GM18520 (cell line): ENCODE results near the gene CPZ.

Source experiments
- ATAC-seq: cut with Tn5 transposase; IDR thresholded peaks from one replicate; pipeline ENCODE4 v1.9.1; 2021; ENCODE audit not compliant: unreplicated experiment

The CPZ gene

DNA sequence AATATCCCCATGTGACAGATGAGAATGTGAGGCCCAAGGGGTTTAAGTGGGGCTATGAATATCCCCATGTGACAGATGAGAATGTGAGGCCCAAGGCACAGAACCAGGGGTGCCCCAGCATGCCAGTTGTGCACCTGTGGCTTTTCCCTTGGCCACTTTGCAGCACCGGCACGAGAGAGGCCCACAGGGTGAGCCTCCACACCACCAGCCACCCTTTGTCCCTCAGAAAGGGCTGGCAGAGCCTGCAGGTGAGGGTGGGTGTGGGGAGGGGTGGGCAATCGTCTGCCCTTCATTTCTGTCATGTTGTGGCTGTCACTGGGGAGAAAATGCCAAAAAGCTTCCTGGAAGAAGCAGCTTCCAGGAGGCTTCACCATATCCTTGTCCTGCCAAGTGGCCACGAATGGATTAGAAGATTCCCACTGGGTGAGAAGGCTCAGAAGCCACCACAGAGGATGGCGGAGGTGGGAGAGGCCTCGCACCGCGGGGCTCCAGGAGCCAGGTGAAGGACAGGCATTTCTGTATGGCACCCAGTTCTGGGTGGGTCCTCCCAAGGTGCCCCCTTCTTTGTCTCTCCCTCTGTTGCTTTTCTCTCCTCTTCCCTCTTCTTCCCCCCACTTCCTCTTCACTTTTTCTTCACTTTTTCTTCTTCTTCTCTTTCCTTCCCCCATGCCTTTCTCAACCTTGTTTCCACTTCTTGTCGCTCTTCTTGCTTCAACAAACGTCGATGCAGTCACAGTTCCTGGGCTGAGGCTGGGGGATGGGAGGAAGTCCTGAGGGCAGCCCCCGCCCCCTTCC lies 12.8 kb upstream of the CPZ start:
- ATAC-seq: no peak

DNA sequence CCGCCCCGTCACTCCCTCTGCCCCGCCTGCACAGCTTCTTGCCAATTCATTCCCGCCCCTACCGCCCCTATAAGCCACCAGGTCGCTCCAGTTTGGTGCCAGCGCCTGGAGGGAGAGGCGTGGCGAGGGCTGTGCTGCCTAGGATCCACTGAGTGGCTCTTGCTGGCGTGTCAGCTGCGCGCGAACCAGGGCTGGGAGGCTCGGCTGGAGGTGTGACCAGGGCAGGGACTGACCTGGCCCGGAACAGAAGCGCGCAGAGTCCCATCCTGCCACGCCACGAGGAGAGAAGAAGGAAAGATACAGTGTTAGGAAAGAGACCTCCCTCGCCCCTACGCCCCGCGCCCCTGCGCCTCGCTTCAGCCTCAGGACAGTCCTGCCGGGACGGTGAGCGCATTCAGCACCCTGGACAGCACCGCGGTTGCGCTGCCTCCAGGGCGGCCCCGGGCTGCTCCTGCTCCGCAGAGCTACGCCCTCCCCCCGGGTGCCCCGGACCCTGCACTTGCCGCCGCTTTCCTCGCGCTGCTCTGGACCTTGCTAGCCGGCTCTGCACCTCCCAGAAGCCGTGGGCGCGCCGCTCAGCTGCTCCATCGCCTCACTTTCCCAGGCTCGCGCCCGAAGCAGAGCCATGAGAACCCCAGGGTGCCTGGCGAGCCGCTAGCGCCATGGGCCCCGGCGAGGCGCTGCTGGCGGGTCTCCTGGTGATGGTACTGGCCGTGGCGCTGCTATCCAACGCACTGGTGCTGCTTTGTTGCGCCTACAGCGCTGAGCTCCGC lies 12.1 kb upstream of the CPZ start, which contains the start of gene GPR78:
Gene GPR78 (plus strand): TSS at position 72 of the 773 bp plus-strand sequence. CDS start 591 bp downstream, at position 663.
- ATAC-seq: no peak

DNA sequence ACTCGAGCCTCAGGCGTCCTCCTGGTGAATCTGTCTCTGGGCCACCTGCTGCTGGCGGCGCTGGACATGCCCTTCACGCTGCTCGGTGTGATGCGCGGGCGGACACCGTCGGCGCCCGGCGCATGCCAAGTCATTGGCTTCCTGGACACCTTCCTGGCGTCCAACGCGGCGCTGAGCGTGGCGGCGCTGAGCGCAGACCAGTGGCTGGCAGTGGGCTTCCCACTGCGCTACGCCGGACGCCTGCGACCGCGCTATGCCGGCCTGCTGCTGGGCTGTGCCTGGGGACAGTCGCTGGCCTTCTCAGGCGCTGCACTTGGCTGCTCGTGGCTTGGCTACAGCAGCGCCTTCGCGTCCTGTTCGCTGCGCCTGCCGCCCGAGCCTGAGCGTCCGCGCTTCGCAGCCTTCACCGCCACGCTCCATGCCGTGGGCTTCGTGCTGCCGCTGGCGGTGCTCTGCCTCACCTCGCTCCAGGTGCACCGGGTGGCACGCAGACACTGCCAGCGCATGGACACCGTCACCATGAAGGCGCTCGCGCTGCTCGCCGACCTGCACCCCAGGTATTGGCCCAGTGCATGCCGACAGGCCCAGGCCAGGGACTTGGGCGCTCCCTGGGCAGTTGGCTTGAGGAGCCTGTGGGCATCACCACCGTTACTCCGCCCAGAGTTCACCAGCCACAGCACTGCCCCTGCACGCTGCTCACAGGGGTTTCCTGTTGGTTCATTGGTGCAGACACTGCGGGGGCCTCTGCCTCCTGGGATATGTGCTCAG lies 11.3 kb upstream of the CPZ start:
- no peak for ATAC-seq

DNA sequence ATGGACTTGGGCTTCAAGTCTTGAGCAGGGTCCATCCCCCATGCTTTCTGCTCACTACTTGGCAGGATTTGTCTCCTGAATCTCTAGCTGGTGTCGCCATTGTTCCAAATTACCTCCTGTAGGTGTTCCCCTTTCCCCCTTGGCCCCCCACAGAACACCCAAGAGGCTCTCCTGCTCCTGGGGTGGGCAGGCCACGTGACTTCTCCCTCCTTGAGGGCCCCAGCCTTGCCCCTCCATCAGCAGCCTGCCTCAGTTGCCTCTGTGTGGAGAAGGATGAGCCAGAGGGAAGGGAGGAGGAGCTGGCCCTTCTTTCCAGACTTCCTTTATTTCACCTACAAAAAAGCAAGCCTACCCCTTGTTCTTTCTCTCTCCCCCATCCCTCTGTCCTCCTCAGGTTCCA lies 10.5 kb upstream of the CPZ start:
- no peak for ATAC-seq

DNA sequence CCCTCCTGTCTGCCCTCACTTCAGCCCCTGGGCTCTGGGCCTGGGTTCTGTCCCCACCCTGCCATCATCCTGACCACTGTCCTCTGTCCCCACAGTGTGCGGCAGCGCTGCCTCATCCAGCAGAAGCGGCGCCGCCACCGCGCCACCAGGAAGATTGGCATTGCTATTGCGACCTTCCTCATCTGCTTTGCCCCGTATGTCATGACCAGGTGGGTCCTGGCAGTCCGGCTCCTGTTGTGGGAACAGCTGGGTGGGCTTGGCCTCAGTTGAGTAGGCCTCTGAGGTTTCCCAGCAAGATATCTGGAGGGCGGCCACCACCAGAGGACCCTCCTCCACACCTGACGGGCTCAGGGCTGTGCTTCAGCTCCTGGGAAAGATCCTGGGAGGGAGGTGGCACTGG lies 10.1 kb upstream of the CPZ start:
- no peak for ATAC-seq

DNA sequence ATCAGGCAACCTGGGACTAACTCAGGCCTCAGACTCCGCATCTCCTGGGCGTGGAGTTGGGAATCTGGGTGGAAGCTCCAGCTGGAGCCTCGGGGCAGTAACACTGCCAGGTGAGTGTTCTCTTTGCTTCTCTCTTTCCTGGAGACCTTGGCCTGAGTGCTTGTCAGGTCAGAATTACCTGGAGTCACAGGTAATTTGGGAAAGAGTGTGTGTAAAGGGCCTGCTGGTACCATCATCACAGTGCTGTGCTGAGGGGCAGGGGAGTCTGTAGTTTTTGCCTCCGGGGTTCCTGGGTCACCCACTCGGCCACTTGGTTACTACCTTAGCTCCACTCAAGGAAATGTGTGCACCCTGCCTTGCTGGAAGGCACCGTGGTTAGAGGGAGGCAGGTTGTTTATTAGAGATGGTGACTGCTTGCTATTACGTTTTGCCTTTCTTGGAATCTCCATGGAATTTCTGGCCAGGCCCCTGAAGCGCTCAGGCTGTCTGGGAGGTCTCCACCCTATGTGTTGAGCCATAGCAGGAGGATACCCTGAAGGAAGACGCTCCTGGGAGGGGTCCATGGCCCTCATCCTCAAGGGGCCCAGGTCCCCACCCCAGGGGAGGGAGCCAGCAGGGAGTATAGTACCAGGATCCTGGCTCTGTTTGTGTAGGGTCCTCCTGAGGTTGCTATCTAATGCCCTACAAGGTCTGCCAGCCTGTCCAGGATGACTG lies 9.5 kb upstream of the CPZ start:
- ATAC-seq: no peak

DNA sequence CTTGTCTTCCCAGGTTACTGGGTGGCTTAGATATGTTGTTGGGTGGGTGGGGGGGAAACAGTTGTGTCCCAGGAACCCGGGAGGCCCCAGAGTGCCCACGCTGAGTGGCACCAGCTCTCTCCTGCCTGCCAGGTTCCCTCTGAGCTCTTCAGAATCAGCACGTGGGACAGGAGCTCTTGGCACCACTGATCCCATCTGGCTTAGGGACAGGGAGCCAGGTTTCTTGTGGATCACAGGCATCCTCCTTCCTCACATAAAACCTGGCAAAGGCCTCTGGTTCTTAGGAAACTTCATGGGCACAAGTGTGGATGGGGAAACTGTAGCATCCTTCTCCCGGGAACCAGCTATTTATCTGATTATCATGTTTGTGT lies 8.9 kb upstream of the CPZ start:
- ATAC-seq: no peak

DNA sequence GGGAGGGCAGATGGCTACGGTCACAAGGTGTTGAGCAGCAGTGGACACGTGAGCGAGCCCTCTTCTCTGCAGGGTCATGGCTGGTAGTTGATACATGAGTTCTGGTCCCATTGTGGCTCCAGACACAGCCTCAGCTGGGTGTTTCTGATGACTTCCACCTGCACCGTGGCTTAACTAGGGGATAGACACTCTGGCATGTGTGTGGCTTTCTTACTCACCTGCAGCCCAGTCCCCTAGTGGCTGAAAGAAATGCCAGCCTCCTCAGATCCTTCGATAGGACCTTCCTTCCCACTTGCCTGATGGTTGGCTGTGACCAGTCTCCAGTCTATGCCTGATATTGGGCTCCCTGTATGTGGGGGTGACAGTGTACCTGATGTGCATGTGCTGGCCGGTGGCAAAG lies 7.4 kb upstream of the CPZ start:
- no peak for ATAC-seq

DNA sequence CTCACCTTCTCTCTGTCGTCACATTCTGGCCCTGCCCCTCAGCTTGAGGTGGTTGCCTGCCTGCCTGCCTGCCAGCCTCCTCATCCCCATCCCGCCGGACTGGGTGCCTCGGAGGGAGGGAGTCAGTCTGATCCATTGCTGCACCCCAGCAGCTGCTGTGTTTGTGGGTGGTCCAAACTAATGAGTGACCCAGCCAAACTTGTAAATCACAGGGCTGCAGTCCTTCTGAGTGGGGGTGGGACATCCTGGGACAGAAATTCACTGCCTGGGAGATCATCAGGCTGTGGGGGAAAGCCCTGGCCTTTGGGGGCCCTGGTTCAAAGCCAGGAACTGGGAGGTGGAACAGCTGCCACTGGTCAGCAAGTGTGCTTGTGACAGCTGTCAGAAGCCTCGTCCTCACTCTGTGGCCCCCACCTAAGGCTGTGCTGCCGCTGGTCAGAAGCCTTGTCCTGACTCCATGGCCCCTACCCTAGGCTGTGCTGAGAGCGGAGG lies 6.8 kb upstream of the CPZ start:
- no peak for ATAC-seq

DNA sequence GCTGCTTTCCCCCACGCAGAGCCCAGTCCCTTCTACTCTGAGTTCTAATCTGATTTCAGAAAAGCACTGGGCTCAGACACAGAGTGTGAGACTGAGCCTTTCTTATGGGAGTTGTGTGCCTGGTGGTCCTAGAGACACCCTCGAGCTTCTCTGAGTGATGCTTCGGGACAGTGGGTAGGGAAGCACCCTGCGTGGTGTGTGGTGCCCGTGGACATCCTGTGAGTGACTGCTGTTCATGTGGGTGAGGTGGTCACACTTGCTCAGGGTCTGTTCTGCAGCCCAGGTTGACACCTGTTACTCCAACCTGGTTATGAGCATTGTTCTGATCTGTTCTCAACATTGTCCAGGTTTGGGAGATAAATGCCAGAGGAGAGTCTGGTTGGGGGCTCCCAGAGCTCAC lies 6.3 kb upstream of the CPZ start:
- no peak for ATAC-seq

DNA sequence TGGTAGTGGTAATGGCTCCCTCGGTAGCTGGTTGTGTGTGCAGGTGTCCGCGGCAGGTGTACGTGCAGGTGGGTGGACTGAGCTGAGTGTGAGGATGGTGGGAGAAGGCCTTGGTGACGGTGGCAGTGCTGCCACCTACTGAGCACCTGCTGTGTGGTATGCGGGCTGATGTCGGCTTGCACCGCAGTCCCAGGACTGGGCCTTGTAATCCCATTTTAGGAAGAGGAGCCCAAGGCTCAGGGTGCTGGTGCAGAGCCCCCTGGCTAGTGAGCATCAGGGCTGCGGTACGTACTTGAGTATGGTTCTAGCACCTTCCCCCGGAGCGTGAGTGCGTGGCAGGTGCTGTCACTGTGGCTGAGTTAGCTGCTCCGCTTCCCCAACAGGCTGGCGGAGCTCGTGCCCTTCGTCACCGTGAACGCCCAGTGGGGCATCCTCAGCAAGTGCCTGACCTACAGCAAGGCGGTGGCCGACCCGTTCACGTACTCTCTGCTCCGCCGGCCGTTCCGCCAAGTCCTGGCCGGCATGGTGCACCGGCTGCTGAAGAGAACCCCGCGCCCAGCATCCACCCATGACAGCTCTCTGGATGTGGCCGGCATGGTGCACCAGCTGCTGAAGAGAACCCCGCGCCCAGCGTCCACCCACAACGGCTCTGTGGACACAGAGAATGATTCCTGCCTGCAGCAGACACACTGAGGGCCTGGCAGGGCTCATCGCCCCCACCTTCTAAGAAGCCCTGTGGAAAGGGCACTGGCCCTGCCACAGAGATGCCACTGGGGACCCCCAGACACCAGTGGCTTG lies 5.7 kb upstream of the CPZ start:
- ATAC-seq: no peak

DNA sequence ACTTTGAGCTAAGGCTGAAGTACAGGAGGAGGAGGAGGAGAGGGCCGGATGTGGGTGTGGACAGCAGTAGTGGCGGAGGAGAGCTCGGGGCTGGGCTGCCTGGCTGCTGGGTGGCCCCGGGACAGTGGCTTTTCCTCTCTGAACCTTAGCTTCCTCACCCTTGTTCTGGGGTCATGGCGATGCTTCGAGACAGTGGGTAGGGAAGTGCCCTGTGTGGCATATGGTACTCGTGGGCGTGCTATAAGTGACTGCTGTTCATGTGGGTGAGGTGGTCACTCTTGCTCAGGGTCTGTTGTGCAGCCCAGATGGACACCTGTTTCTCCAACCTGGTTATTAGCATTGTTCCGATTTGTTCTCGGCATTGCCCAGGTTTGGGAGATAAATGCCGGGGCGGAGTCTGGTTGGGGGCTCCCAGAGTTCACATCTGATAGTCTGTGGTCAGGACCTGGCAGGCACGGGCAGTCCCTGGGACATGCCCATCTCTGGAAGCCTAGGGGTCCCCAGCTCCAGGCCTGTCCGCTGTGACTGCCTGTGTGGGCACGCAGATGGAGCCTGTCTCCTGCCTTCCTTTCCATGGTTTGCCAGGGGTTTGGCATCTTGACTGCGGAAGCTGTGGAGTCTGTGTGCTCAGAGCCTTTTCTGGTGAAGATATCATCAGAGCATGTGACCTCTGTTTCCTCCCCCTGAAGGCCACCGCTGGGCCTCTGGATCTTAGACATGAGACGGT lies 4.9 kb upstream of the CPZ start:
- ATAC-seq: no peak

DNA sequence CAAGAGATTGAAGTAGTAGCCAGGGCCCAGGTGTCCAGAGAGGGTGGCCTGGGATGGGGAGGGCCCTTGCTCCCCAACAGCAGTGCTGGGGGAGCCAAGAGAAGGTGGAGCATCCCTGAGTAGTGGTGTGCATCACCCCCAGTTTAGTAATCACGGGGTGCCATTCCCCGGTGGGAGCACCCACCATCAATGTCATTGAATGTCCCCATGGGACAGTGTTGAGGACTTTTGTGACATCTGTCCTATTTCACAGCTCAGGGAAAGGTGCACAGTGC lies 4.4 kb upstream of the CPZ start:
- no peak for ATAC-seq

DNA sequence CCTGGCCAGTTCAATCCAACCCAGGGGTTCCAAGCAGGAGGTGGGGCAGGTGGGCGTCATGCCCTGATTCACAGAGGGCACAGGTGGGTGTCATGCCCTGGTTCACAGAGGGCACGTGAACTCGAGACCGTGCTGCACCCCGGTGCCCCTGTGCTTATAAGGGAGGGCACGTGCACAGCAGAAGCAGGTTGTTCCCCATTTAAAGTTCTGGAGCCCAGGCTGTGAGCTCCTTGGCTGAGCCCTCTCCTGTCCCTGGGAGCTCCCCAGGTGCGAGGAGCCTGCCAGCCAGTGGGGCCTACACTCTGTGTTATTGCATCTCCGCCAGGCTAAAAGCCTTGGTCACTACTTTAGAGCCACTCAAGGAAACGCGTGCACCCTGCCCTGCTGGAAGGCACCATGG lies 3.2 kb upstream of the CPZ start:
- ATAC-seq: no peak

DNA sequence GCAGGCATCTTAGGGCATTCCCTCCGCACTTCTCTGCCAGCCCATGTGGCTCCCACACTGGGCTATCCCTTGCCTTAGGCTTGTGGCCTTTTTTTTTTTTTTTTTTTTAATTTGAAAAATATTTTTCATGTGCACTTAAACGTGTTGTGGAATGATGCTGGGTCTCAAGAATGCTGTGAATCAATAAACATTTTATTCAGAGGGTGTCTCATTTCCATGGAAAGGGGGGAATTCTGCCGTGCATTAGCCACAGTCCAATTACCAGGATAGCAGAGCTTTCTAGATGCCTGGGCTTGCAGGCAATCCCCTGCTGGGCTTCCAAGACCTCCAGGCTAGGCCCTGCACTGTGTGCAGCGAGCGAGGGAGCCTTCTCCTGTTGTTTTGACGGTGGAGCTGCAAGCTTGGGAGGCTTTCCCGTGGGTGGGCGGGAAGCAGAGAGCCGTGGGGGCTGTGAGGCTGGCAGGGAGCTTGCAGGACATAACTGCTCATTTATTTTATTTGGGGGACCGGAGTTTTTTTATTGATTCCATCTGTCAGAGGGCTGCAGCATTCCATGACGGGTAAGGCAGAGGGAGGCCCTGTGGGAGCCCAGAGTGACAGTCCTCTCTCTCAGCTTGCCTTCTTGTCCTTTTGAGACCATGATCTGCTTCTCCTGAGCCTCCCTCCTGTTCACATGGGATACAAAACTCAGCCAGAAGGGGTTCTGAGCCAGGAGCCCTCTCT lies 2.6 kb upstream of the CPZ start:
- ATAC-seq: no peak

DNA sequence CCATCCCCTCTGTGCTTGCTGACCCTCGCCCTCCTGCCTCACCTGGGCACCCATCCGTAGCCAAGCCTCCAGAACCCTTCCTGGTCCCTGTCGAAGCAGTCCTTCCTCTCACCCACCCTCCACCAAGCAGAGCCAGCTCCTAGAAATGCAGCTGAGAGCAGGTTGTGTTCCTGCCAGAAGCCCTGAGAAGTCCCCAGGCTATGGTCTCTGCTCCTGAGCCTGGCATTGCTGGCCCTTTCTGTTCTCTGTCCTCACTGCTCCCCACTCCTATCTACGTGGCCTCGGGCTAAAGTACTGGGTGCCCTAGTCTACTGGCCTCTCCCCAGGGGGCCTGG lies 2.1 kb upstream of the CPZ start:
- no peak for ATAC-seq

DNA sequence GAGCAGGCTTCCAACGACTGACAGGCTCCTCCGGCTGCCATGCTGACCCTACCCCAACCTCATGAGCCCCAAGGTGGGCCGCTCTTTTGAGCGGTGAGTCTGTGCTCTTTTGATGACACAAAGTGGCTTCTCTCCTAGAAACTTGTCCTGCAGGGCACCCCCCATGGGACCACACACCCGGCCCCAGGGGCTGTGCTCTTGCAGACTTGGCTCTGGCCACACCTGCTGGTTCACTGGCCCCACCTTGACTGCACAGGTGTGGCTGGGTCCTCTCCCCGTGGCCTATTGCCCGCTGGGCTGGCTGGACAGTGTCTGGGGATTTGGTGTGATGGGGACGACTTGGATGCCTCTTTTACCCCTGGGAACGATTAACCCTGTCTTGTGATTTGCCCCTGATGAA lies 1.5 kb upstream of the CPZ start:
- no peak for ATAC-seq

DNA sequence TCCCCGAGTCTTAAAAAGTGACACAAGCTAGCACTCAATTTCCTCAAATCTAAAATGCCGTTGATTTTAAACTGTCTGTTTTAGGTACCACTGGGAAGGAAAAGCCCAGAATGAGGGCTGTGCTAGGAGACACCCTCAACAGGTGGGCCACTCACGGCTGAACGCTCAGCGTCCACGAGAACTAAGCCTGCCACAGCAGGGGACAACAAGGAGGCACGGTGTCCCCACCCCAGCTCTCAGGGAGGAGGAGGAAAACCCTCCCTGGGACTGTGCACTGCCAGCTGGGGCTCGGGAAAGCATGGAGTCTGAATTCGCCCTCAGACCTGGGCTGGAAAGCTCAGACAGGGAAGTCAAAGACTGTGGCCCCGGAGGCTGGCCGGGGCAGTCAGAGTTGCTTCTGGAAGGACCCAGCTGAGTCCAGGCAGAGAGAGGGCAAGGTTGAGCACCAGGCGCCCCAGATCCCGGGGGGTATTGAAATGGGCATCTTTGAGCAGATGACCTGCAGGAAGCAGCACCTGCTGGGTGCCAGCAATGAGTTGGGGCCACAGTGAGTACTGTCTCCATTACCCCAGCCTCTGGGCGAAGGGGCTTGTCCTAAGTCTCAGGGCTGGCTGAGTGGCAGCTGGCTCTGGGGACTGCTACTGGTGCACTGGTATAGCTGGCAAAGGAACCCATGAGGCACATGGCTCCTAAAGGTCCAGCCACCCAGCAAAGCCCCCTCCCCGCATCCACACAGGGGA lies 769 bp upstream of the CPZ start:
- ATAC-seq: no peak
